HepG2 (cell line): ENCODE measurements around the gene NFATC3. TPM values are rescaled to one million over a fixed set of nuclear protein-coding genes. Genes with fewer than 3 reads are reported as not detected.

ENCODE experiments used
- ATAC-seq: fragments of 200-7000 bp; cut with Tn5 transposase; 3 replicates; pipeline ENCODE4 v1.9.1; 2020; ENCODE audit warnings: mild to moderate bottlenecking, moderate library complexity
- BruUV-seq: library from RNA; stranded (reverse); fragments of 400-500 nt; replicated peaks from 2 replicates; lab custom pipeline; 2021; lab: Mats Ljungman, UMichigan
- CTCF ChIA-PET: fragments of 300-600 bp; formaldehyde crosslinking; extraction: SDS; loops from one replicate; lab custom pipeline; 2021; ENCODE audit warnings: low total read pairs, inconsistent platforms, low intra/inter-chr PET ratio; lab: Yijun Ruan, JAX
- POLR2A ChIA-PET: fragments of 350-600 bp; sonication (Branson Sonifier 250); formaldehyde crosslinking; loops from one replicate; lab custom pipeline; 2020; ENCODE audit warnings: antibody characterized with exemption, inconsistent platforms; lab: Yijun Ruan, JAX
- DNase-seq: peaks from one replicate; pipeline ENCODE4 v3.0.0-alpha.2; 2015; ENCODE audit warnings: low spot score
- FAIRE-seq: peaks from 3 replicates; lab custom pipeline; 2011; peaks lifted over from hg19 to GRCh38; lab: Jason Lieb, UNC
- H2AFZ ChIP-seq: one replicate; pipeline ENCODE4 v1.6.1; 2011; ENCODE audit warnings: low read length, inconsistent platforms
- H3K27ac ChIP-seq: fragments of 300-600 bp; 3 replicates; pipeline ENCODE4 v1.8.0; 2011; ENCODE audit warnings: mixed run types, mild to moderate bottlenecking, mixed read lengths, low read length, inconsistent platforms; ENCODE audit not compliant: insufficient read depth; ENCODE audit errors: extremely low read length
- H3K27me3 ChIP-seq, 2 experiments: fragments of 200-600 bp in 1 of 2; 2 replicates in 1 of 2; 3 replicates in 1 of 2; pipeline versions ENCODE4 v1.6.0 to v1.8.0; 2011; ENCODE audit warnings: low read length in 2 of 2, mild to moderate bottlenecking in 2 of 2, moderate library complexity in 2 of 2, inconsistent platforms in 1 of 2; ENCODE audit not compliant: insufficient read depth in 2 of 2, control insufficient read depth in 1 of 2
- H3K36me3 ChIP-seq, 2 experiments: fragments of 200-600 bp in 1 of 2; replicated peaks in 1 of 2; 2 replicates in 1 of 2; 3 replicates in 1 of 2; pipeline versions ENCODE4 v1.5.1 to v1.8.0; 2011; ENCODE audit warnings: low read length in 2 of 2, inconsistent platforms in 1 of 2; ENCODE audit not compliant: insufficient read depth in 2 of 2, control insufficient read depth in 1 of 2
- H3K4me1 ChIP-seq: 2 replicates; pipeline ENCODE4 v1.5.1; 2012; ENCODE audit warnings: low read length, inconsistent platforms; ENCODE audit not compliant: insufficient read depth
- H3K4me2 ChIP-seq: 2 replicates; pipeline ENCODE4 v1.6.0; 2011; ENCODE audit warnings: low read depth, low read length, inconsistent platforms
- H3K4me3 ChIP-seq, 3 experiments: fragments of 200-600 bp in 1 of 3; sonication (generic), shearing (Covaris generic) in 1 of 3; replicated peaks in 1 of 3; 2 replicates each; pipeline ENCODE4 v1.5.1; 2011 to 2016; ENCODE audit warnings: low read length in 3 of 3, inconsistent platforms in 2 of 3, low read depth in 2 of 3, mild to moderate bottlenecking in 2 of 3, control low read depth in 1 of 3, mixed read lengths in 1 of 3; ENCODE audit not compliant: insufficient read depth in 1 of 3
- H3K79me2 ChIP-seq: one replicate; pipeline ENCODE4 v1.6.1; 2011; ENCODE audit warnings: low read length, inconsistent platforms; ENCODE audit not compliant: insufficient read depth
- H3K9ac ChIP-seq: 2 replicates; pipeline ENCODE4 v1.6.0; 2011; ENCODE audit warnings: mild to moderate bottlenecking, low read depth, low read length, inconsistent platforms; ENCODE audit not compliant: insufficient read depth
- H3K9me3 ChIP-seq: 2 replicates; pipeline ENCODE4 v1.5.1; 2012; ENCODE audit warnings: mild to moderate bottlenecking, low read length
- H4K20me1 ChIP-seq: 2 replicates; pipeline ENCODE4 v1.6.0; 2011; ENCODE audit warnings: inconsistent platforms, mild to moderate bottlenecking, low read length, moderate library complexity; ENCODE audit not compliant: insufficient read depth
- AFF4 ChIP-seq: sonication (generic); formaldehyde crosslinking; IDR thresholded peaks from 2 replicates; pipeline ENCODE4 v1.4.0; 2020; ENCODE audit warnings: missing genetic modification reagents
- HOXA9 ChIP-seq: sonication (generic); formaldehyde crosslinking; IDR thresholded peaks from 2 replicates; pipeline ENCODE4 v1.8.1; 2022; ENCODE audit warnings: missing genetic modification reagents, mild to moderate bottlenecking, moderate library complexity, borderline replicate concordance
- MLX ChIP-seq: IDR thresholded peaks from 2 replicates; pipeline ENCODE4 v1.6.1; 2016
- NFE2L2 ChIP-seq: fragments of 150-350 bp; IDR thresholded peaks from 2 replicates; pipeline ENCODE4 v1.6.1; 2014; ENCODE audit warnings: low read length
- NFKB2 ChIP-seq: sonication (generic); formaldehyde crosslinking; IDR thresholded peaks from 2 replicates; pipeline ENCODE4 v1.4.0; 2020; ENCODE audit warnings: missing genetic modification reagents, borderline replicate concordance
- SALL1 ChIP-seq: sonication (generic); formaldehyde crosslinking; IDR thresholded peaks from 2 replicates; pipeline ENCODE4 v1.8.0; 2022; ENCODE audit warnings: mild to moderate bottlenecking, missing genetic modification reagents
- TEAD2 ChIP-seq: sonication (generic); formaldehyde crosslinking; IDR thresholded peaks from 2 replicates; pipeline ENCODE4 v1.9.0; 2021; ENCODE audit warnings: missing genetic modification reagents
- THRA ChIP-seq: sonication (generic); formaldehyde crosslinking; IDR thresholded peaks from 2 replicates; pipeline ENCODE4 v1.4.0; 2020; ENCODE audit warnings: missing genetic modification reagents, borderline replicate concordance
- TMF1 ChIP-seq: sonication (generic); formaldehyde crosslinking; IDR thresholded peaks from 2 replicates; pipeline ENCODE4 v1.8.1; 2022; ENCODE audit warnings: low read depth, missing genetic modification reagents
- U2AF2 ChIP-seq: fragments of 200-400 bp; formaldehyde crosslinking; IDR thresholded peaks from 2 replicates; pipeline ENCODE4 v1.6.1; 2017; ENCODE audit warnings: low read depth, mild to moderate bottlenecking, low read length
- ZKSCAN5 ChIP-seq: sonication (generic); formaldehyde crosslinking; IDR thresholded peaks from 2 replicates; pipeline ENCODE4 v1.5.1; 2020; ENCODE audit warnings: mild to moderate bottlenecking, missing genetic modification reagents
- ZNF329 ChIP-seq: sonication (generic); formaldehyde crosslinking; IDR thresholded peaks from 2 replicates; pipeline ENCODE4 v1.9.0; 2021; ENCODE audit warnings: low read depth, mild to moderate bottlenecking, missing genetic modification reagents
- ZNF468 ChIP-seq: sonication (generic); formaldehyde crosslinking; IDR thresholded peaks from 2 replicates; pipeline ENCODE4 v1.8.0; 2022; ENCODE audit warnings: mild to moderate bottlenecking, moderate library complexity, missing genetic modification reagents
- ZNF577 ChIP-seq: sonication (generic); formaldehyde crosslinking; IDR thresholded peaks from 2 replicates; pipeline ENCODE4 v1.4.0; 2020; ENCODE audit warnings: mild to moderate bottlenecking, low read depth, missing genetic modification reagents, borderline replicate concordance
- ZNF615 ChIP-seq: sonication (generic); formaldehyde crosslinking; IDR thresholded peaks from 2 replicates; pipeline ENCODE4 v1.5.0; 2020; ENCODE audit warnings: mild to moderate bottlenecking, missing genetic modification reagents, borderline replicate concordance
- ZNF7 ChIP-seq: IDR thresholded peaks from 2 replicates; pipeline ENCODE4 v1.6.1; 2016; ENCODE audit warnings: missing biosample characterization, missing genetic modification reagents
- ZNF713 ChIP-seq: sonication (generic); formaldehyde crosslinking; IDR thresholded peaks from 2 replicates; pipeline ENCODE4 v1.4.0; 2020; ENCODE audit warnings: mild to moderate bottlenecking, missing genetic modification reagents
- ZNF737 ChIP-seq: sonication (generic); formaldehyde crosslinking; IDR thresholded peaks from 2 replicates; pipeline ENCODE4 v1.5.0; 2020; ENCODE audit warnings: missing genetic modification reagents, mild to moderate bottlenecking, borderline replicate concordance
- WGBS: methylation state at CpG from one replicate; pipeline ENCODE4 v1.1.6; 2017; ENCODE audit warnings: low lambda C conversion rate; 5-methylcytosine and 5-hydroxymethylcytosine counted together
- in situ Hi-C: cut with HindIII; loops from 2 replicates; pipeline ENCODE4 v1.10.0; 2017; ENCODE audit warnings: low pct_unique_long_range_greater_than_20kb; ENCODE audit not compliant: extremely low pct_ligation_motif_present
- intact Hi-C: fragments of 100-400 bp; cut with micrococcal nuclease; formaldehyde crosslinking; loops from one replicate; pipeline ENCODE4 v1.10.0; 2022; ENCODE audit not compliant: unreplicated experiment
- polyA plus RNA-seq, 8 experiments: library from polyadenylated mRNA; depleted of rRNA in 3 of 8; stranded (reverse) in 7 of 8; unstranded in 1 of 8; fragments of >200 nt; fragmentation: Illumina TruSeq in 4 of 8; extraction: Trizol in 4 of 8; gene quantifications; 2 replicates each; pipeline versions ENCODE4 v1.2.1 to v1.2.3, GENCODE V29; 2011 to 2016; ENCODE audit warnings: low read depth in 4 of 8, missing spikeins in 1 of 8, mixed read lengths in 1 of 8; ENCODE audit not compliant: insufficient read depth in 1 of 8
- total RNA-seq, 5 experiments: library from RNA; depleted of rRNA; stranded (reverse); fragments of >200 nt; fragmentation: Illumina TruSeq; extraction: Trizol; gene quantifications; 2 replicates each; pipeline ENCODE4 v1.2.3, GENCODE V29; 2016; ENCODE audit warnings: low read depth in 1 of 5

NFATC3 gene
- total and polyA plus RNA-seq, 2 of the 13 experiments (the other 11 are each of a cell fraction or from before 2014, with no cell fraction given) = 52.6 to 62.7 TPM

- H3K9me3 ChIP-seq = no peaks in the 10 kb centered on the region
- no peaks in the 10 kb centered on the region; a peak in 1 of 5 replicates for H3K27me3 ChIP-seq
- H3K4me2 ChIP-seq = peak overlapping the region; percentile 89
- peak overlapping the region; percentile 85 to 97 (median 89) for H3K4me3 ChIP-seq
- WGBS = 33% methylated on average over 8 of the region's 20 CpGs
- ChIA-PET CTCF (no interaction called here), POLR2A (interaction anchor here (0.5 to 2.9 kb wide), 10 partner anchors 8 to 161 kb away, joined by 3 to 23 read pairs (median 6); partner anchors contain the start of genes ESRP2, PRMT7, SLC7A6 and SLC7A6OS)
- no TSS peak for BruUV-seq
- ATAC-seq = peak; percentile 3; the same call in 2 of the 3 replicates
- H3K36me3 ChIP-seq = peaks cover 4 to 7% of the 10 kb centered on the region in 2 experiments; a peak in 4 of 5 replicates
- peak overlapping the region; percentile 72 for H3K9ac ChIP-seq
- intact Hi-C loops = no loop called here
- no peak for FAIRE-seq
- no peaks in the 10 kb centered on the region for H4K20me1 ChIP-seq
- no peaks in the 10 kb centered on the region for H3K79me2 ChIP-seq
- H2AFZ ChIP-seq = peak overlapping the region; percentile 46
- H3K27ac ChIP-seq = no peak overlapping the region
- in situ Hi-C loops = no loop called here
- H3K4me1 ChIP-seq = peaks cover 59% of the 10 kb centered on the region
- no peak for DNase-seq
- TF ChIP-seq ZKSCAN5 (CRISPR knock-in tag) (peak; percentile 12; the same call in 1 of the 2 replicates), NFKB2 (CRISPR knock-in tag) (no peak), NFE2L2 (no peak), ZNF713 (CRISPR knock-in tag) (0 out of 2 replicates have a peak, but pooled peaks have one; percentile 8), SALL1 (CRISPR knock-in tag) (peak; percentile 7; the same call in 1 of the 2 replicates), AFF4 (no peak), ZNF737 (CRISPR knock-in tag) (0 out of 2 replicates have a peak, but pooled peaks have one; percentile 67), ZNF7 (CRISPR knock-in tag) (no peak), HOXA9 (CRISPR knock-in tag) (no peak), ZNF577 (CRISPR knock-in tag) (0 out of 2 replicates have a peak, but pooled peaks have one; percentile 25), ZNF329 (CRISPR knock-in tag) (0 out of 2 replicates have a peak, but pooled peaks have one; percentile 37), ZNF468 (CRISPR knock-in tag) (no peak), THRA (CRISPR knock-in tag) (no peak), ZNF615 (CRISPR knock-in tag) (no peak), MLX (CRISPR knock-in tag) (0 out of 2 replicates have a peak, but pooled peaks have one; percentile 1), TMF1 (CRISPR knock-in tag) (no peak), TEAD2 (CRISPR knock-in tag) (no peak), U2AF2 (no peak)
Measured at GRCh38 chr16:68244481-68244902, 159.3 kb downstream of the NFATC3 start.
